HG02678 (cell line): ENCODE measurements around the gene NTMT2.
A peak's percentile ranks its signal among the peaks of the same experiment; 100 is the strongest.
"Not testable (repeated sequence)": the region's sequence is repeated elsewhere in the genome, so short reads cannot be mapped to it uniquely, and the experiment has no call there.

Experiments used
- ATAC-seq: cut with Tn5 transposase; IDR thresholded peaks from one replicate; pipeline ENCODE4 v1.9.1; 2021; ENCODE audit warnings: mild to moderate bottlenecking, moderate library complexity; ENCODE audit not compliant: unreplicated experiment

Gene NTMT2

DNA sequence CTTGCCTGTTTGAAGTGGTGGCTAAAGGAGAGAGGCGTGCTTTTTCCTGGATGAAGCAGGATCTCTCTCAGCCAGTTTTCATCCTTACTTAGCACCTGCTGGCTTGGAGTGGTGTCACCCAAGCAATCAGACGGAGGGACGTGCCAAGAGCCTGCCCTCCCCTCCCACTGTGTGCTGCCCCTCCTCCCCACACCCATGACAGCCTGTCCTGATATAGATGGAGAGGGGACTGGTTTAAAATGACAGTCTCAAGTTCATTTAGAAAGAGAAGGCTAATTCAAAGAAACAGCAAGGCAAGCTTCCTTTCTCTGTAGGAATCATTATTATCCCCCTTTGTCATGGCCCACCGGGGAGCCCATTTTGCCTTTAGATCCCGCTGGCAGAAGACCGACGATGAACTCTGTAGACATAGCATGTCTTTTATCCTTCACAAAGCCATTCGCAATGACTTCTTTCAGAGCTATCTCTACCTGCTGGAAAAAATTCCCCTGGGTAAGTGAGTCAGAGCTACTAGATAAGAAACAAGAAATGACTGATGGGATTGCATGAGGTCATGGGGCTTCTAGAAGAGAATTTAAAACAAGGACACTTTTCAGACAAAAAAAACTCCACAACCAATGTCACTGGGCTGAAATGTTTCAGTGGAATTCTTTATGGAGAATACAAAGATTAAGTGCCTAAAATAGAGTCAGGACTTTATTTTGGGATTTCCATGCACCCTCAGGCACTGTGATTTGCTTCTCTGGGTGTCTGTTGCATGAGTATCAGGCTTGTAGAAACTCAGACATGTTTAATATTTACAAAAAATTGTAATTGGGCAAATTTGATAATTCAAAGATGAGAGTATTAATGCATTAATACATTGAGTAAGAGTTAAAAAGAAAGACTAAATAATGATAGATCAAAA is at the start of gene NTMT2:
Gene NTMT2 (plus strand): TSS at position 190 of the 907 bp plus-strand sequence. CDS start 149 bp downstream, at position 339.
- no peak for ATAC-seq

DNA sequence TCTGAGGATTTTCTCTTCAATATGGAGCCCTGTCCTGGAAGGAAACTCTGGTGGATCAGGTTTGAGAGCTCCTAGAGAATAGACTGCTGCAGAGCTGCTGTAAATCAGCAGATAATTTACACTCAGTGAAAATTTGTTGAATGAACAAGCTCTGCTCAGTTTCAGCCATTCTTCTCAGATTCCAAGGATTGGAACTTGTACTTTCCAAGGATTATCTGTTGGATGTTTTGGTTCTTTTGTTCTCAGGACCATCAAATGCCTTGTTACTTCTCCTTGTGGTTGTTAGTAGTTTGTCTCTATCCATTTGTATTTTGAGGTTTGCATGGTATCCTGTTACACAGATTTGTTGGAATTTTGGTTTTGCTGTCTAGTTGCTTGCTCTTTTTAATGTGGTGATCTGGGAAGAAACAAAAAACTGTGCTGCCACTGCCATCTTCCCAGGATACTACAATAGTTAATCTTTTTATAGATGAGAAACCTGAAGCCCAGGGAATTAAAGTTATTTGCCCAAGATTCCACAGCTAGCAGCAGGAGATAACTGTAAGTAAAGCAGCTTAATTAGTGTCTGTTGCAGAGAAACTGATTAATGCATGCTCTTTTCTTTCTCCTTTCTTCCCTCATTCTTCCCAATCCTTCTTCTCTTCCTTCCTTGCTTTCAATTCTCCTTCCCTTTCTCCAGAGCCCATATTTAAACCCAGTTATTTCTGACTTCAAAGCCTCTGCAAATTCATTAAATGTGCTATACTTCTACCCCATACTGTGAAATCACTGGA is 49.6 kb upstream of the NTMT2 start:
- no peak for ATAC-seq

DNA sequence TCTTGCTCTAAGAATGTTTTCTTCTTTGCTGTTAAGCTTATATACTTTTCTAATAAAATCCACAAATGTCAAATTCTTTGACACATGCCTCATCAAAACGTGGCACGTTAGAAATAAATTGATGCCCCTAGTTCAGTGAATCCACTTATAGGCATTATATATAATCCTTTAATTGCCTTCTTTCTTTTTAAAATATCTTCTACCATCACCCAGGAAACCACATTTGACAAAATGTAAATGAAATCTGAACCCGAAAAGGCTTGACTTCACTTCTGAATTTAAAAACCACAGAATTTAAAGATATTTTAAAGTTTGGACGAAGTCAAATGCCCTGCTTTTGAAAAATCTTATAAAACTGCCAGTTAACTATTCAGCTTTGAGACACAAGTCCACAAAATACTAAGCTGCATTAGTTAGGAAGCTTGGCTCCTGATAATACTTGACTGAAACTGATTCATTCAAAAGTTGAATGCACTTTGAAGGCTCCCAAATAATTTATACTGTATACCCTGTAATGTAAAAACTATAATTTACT is 48.9 kb upstream of the NTMT2 start:
- ATAC-seq = no peak

GRCh38 chr1:170097449-170097948 is 48.3 kb upstream of the NTMT2 start:
- no peak for ATAC-seq

- not testable (repeated sequence) for ATAC-seq
Measured at GRCh38 chr1:170113140-170113539, 32.6 kb upstream of the NTMT2 start.

DNA sequence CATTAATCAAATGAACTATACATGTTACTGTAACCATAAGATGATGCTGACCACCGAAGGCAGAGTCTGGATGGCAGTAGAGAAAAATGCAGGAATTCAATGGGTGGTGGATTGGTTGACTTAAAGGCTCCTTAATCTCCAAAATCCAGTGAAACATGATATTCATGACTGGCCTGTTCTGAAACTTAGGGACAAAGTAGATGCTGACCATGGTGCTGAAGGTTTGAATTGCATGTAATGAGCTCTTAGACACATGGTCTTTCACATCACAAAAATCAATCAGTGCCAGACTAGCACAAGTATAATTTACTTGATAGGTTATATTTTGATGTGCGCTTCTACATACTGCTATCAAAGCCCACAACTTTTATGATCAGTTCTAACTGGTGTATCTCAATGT is 30.9 kb upstream of the NTMT2 start:
- no peak for ATAC-seq

- ATAC-seq = no peak
Measured at GRCh38 chr1:170122366-170122765, 23.4 kb upstream of the NTMT2 start.

DNA sequence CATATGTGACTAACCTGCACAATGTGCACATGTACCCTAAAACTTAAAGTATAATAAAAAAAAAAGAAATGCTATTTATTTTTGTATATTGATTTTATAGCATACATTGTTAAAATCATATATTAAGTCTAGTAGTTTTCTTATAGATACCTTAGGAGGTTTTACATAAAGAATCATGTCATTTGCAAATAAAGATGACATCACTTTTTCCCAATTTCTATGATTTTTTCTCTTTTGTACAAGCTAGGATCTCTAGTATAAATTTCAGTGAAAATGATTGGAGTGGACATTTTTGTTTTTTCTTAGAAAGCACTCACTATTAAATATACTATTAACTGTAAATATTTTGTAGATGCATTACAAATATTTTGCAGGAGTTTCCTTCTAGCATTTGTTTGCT is 20.5 kb upstream of the NTMT2 start:
- ATAC-seq = no peak

DNA sequence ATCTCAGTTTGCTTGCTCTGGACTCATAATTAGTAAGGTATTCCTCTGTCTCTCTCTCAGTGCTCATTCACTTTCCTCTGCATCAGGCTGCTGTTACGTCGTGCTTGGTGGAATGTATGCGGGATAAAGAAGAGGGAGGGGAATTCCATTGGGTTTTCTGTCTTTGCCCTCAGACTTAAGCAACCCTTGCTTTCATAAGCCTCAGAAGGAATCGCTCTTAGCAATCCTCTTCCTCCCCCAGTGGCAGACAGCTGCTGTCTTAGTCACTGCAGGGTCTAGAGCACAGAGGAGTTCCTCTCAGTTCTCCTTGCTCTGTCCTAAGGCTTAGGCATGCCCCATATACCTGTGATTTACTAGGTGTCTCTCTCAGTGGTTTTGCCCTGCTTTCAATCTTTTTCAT is 19.1 kb upstream of the NTMT2 start:
- peak; percentile 98 for ATAC-seq

GRCh38 chr1:170131450-170131849 is 14.3 kb upstream of the NTMT2 start:
- no peak for ATAC-seq

GRCh38 chr1:170131984-170132383 is 13.8 kb upstream of the NTMT2 start:
- no peak for ATAC-seq

GRCh38 chr1:170133766-170134495 is 11.8 kb upstream of the NTMT2 start:
- no peak for ATAC-seq

DNA sequence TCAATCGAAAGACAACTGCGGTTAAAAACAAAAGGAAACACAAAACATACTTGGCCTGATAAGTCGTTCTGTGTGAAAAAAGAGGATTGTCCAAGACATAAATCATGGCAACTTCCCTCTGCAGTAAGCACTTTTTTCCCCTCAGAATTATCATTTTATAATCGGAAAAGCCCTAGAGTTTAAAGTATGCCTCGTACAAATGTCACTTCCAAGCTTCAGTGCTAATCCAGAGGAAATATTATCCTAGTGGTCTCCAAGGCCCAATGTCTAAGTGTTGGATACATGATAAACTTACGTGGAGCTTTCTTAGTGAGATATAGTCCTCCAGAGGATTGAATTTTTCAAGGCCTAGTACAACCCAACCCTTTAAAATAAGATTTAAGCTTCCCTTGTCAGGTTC is 11.2 kb upstream of the NTMT2 start:
- no peak for ATAC-seq

GRCh38 chr1:170140371-170140770 is 5.4 kb upstream of the NTMT2 start:
- no peak for ATAC-seq

DNA sequence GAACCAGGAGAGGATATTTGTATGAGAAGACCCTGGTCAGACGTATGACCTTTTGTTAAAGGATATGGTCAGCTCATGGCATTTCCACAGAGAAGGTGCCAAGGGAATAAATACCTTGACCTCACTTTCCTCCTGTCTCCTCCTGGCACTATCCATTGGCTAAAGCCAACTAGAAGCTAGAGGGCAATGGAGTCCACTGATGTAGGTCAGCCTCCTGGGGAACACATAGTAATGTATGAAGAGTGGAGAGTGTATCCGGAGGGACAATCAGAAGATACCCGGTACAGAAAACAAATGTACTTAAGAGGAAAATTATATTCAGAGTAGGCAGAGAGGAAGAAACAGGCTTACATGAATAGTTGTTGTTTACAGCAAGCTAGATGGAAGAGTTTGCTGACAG is 698 bp upstream of the NTMT2 start:
- no peak for ATAC-seq

DNA sequence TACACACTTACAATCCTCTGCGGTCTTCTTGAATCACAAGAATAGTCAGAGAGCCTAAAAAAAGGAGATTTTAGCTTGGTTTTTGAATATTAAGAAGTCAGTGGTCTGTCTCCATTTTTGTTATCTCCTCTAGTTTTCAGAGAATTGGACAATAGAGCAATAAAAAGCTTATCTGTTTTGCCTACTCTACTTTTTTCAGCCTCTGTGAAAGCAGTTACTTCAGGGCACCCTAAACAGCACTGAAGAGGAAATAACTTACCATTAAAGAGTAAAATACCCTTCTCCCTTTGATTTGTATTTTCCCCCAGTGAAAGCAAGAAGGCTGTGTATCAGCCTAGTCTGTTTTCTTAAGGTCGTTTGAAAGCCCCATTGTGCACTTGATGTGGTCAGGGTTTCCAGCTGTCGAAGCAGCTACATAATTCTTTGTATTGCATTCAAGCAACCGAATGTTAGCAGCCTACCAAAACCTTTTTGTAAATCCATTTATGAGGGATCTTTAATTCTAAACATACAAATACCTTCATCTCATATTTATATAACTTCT is 1.0 kb downstream of the NTMT2 start:
- ATAC-seq = no peak

GRCh38 chr1:170149241-170149640 is 3.5 kb downstream of the NTMT2 start:
- no peak for ATAC-seq

GRCh38 chr1:170150016-170150415 is 4.3 kb downstream of the NTMT2 start:
- ATAC-seq = no peak

DNA sequence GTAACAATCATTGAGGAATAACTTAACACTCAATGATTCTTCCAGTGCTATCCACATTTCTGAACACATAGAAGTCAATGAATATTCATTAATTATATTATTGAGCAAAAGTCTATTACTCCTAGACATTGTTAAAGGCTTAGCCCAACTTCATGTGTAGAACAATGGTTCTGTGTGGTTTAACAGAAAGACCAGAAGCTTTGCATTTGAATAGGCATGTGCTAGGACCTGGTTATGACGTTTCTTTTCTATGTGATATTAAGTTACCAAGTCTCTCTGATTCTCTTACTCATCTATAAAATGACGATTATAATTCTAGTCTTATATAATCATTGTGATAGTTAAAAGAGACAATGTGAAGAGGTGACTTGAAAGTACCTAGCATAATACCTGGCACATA is 5.2 kb downstream of the NTMT2 start:
- ATAC-seq = no peak

GRCh38 chr1:170153417-170153816 is 7.7 kb downstream of the NTMT2 start:
- ATAC-seq = no peak

DNA sequence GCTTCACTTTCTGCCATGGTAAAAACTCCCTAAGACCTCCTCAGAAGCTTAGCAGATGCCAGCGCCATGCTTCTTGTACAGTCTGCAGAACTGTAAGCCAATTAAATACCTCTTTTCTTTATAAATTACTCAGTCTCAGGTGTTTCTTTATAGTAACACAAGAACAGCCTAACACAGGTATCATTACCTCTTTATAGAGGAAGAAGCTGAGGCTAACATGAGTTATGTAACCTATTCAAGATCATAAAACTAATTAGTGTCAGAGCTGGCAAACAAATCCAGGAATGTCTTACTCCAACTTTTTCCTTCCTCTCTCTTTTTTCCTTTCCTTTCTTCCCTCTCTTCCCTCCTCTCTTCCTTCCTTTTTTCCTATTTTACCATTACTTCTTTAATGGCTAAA is 9.3 kb downstream of the NTMT2 start:
- ATAC-seq = no peak
